GF-D8 (cell line): Measurements from ENCODE around the gene FAM13A.
"Not testable (repeated sequence)": the region's sequence is repeated elsewhere in the genome, so short reads cannot be mapped to it uniquely, and the experiment has no call there.

ENCODE experiments used
- DNase-seq: peaks from one replicate; lab custom pipeline; 2025; lab: John Stamatoyannopoulos, UW

The FAM13A gene

DNA sequence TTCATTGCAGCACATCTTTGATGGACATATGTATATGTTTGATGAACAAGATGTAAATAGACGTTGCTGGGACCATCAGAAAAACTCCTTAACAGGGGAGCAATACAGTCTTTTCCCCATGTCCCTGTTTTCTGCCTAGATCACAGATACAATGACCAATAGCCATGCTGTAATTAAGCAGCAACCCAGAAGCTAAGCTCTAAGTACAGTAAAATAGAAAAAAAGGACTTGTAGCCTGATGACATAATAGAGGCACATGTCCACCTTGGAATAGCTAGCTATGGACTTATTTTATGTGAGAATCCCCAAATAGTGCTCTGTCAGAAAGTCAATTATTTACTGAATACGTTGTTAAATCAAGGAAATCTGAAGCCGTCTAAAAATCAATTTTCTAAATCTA is 14.9 kb downstream of the FAM13A start:
- DNase-seq, result no peak

DNA sequence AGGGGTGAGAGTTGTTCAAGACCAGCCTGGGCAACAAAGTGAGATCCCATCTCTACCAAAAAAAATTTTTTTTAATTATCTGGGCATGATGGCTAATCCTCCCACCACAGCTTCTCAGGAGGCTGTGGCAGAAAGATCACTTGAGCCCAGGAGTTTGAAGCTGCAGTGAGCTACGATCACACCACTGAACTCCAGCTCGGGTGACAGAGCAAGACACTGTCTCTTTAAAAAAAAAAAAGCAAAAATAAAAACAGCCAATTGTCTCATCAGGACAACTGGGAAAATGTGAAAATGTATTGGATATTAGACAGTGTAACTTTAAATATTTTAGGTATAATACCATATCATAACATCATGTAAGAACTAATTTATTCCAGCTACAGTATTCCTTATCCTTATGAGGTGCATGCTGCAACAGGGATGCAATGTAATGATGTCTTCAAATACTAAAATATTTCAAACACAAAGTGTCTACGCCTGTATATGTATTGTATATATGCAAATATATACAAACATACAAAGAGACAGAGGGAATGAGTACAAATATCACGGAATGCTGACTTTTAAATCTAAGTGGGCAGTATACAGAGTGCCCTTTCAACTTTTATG is 17.2 kb downstream of the FAM13A start:
- DNase-seq, result no peak

DNA sequence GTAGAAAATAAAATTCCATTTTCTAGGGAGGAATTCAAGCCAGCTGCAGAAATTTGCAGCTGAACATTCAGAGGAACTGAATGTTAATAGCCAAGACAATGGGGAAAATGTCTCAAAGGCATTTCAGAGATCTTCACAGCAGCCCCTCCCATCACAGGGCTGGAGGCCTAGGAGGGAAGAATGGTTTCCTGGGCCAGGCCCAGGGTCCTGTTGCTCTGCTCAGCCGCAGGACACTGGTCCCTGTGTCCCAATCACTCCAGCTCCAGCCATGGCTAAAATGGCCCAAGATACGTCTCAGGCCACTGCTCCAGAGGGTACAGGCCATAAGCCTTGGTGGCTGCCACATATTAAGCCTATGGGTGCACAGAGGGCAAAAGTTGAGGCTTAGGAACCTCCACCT is 20.4 kb downstream of the FAM13A start:
- DNase-seq, result no peak

DNA sequence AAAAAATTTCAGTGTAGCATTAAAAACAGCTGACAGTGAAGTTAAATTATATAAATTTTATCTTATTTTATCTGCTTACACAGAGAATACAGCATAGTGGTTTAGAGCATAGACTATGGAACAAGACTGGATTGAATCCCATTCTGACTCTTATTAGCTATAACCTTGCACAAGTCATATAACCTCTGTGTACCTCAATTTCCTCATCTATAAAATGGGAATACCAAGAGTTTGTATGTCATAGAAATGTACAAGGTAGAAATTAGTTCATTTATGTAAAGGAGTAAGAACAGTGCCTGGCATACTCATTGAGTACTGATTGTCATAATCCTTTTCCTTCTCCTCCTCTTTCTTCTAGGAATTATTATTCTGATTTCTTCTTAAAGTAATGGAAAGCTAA is 25.7 kb downstream of the FAM13A start:
- no peak for DNase-seq

DNA sequence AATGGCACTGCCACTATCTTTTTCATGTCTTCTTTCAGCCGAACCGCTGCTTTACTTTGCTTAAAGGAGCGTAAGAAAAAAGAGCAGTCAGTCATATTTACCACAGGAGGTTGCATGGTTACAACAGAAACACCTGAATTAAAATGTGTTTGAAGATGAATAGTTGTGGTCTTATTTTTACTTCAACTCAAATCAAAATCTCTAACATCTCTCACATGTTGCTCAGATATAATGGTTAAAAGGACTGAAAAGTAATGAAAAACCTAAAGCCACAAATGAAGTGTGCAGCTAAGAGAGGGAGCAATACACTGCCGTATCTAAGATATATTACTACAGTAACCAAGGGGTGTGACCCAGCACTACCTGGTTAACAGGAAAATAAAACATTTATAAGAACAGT is 27.4 kb downstream of the FAM13A start:
- DNase-seq, result no peak

DNA sequence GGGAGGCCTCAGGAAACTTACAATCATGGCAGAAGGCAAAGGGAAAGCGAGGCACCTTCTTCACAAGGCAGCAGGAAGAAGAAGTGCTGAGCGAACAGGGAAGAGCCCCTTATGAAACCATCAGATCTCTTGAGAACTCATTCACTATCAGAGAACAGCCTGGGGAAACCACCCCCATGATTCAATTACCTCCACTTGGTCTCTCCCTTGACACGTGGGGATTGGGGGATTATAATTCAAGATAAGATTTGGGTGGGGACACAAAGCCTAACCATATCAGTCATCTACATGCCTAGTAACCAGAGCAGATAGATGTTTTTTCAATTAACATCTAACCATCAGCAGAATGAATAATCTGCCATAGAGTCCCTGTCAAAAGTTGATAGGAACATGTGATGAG is 30.4 kb downstream of the FAM13A start:
- DNase-seq, result no peak

DNA sequence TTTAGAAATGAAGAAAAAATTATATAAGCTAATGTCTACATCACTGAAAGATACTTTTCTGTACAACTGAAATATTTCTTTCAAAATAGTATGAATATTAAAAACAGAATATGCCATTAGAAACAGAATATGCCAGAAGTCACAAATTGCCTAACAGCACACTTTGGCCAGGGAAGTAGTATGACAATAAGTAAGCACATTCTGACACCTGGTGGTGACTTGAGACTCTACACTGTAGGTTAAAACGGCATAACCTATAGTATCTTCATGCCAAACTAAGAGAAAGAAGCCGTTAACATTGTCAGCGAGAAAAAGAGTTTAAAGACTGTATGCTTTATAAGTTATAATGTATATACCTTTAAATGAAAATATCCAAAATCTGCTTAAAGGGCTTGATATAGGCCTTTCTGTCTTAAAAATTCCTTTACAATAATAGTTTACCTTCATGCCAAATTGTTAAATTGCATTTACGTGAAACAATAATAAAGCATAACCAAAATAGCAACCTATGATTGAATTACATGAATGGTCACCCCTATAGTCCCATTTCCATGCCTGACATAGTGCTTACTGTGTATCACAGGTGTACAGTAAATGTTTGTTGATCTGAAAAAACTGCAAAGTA is 32.8 kb downstream of the FAM13A start:
- DNase-seq, result peak; percentile 34

DNA sequence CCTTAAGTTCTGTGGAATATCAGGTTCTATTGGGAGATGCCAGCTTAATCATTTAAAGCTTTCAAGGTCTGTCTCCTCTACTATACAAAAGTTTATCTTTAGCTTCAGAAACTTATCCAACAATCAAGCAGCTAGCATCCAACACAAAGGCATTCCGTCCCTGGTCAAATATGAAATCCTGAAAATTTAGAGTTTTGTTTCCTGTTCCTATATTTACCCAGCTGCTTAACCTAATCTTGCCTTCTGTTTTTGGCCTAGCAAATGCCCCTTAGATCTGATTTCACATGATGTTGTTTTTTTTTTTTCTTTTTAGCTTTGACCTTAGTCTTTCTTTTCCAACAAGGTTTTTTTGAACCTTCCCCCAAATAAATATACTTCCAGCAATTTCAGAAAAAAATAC is 33.8 kb downstream of the FAM13A start:
- DNase-seq, result no peak

DNA sequence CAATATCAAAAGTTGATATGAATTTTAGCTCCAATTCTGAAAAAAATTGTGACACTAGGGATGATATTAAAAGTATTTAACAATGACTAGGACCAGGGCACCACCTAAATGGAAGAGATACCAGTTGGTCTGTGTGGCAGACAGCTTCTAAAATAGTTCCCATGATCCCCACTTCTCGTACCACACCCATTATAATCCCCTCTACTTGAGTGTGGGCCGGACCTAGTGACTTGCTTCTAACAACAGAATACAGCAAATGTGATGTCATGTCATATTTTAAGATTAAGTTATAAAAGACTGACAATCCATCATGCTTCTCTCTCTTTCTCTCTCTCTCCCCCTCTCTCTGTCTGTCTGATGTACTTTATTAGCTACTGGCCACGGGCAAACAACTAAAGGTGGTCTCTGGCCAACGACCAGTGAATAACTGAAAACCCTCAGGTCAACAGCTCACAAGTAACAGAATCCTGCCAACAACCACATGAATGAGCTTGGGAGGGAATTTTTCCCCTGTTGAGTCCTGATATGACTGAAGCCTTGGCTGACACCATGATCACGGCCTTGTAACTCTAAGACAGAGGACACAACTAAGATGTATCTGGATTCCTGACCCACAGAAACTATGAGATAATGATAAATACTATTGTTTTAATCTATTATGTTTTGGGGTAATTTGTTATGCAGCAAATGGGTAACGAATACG is 34.4 kb downstream of the FAM13A start:
- DNase-seq, result no peak

DNA sequence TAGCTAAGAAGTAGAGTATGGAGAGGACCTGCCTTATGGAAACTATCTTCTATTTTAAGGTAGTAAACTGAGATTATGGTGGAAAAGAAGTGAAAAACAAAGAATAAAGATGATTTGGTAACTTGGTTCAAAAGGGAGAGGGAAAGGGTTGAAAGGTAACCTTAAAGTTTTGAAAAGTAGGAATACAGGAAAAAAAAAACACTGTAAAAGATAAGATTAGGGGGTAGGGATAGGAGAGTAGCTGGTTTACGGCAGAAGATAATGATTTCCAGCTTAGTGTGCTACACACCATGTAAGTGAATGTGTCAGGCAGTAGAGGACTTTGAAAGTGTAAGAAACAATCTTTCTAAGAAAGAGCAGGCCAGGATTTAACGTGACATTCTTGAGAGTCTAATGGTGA is 35.3 kb downstream of the FAM13A start:
- DNase-seq, result no peak

DNA sequence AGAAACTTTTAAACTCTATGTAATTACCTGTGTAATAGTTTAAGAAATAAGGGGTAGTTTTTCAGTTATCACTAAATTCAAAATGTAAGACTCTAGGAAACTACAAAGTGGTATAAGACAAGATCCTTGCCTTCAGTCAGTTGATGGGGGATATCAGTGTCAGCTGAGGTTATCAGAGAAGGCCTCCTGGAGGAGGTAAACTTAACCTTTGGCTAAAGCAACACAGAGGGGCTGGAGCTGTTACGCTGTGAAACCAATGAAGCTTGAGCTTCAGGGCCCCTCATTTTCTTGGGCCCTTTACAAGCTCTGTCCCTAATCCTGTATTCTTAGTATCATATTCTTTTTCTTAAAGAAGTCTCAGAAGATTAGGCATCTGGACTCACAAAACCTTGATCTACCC is 35.9 kb downstream of the FAM13A start:
- no peak for DNase-seq

DNA sequence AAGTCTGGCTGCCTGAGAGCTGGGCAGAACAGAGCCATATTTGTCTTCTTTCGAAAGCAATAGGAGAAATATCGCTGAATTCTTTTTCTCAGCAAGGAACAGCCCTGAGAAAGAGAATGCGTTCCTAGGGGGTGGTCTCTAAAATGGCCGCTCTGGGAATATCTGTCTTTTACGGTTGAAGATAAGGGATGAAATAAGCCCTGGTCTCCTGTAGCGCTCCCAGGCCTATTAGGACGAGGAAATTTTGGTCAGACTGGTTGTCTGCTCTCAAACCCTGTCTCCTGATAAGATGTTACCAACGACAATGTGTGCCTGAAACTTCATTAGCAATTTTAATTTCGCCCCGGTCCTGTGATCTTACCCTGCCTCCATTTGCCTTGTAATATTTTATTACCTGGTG is 42.1 kb downstream of the FAM13A start:
- DNase-seq, result not testable (repeated sequence)

DNA sequence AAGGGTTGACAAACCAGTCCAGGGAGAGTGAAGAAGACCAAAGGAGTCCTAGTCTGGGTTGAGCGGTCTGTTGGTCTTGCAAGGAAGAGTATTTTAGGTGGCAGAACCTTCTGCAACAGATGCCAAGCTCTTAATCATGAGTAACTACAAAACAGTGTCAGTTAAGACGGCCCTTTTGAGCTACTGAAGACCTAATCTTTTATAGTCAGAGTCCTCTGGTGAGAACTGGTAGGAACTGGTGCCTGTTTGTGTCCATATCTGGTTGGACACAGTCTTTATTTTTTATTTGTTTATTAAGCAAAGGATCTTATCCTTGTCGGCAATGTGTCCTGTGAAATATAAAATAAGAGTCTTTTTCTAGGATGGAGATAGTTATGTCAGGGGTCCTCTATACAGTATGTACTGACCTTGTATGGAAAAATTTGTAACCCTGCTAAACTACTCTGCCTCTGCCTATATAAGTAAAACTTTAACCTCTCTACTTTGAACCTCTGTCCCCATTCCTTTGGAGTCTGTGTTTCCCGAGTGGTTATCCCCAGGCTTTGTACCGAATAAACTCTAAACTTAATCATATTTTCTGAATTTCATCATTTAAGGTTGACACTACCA is 47.1 kb downstream of the FAM13A start:
- DNase-seq, result no peak

DNA sequence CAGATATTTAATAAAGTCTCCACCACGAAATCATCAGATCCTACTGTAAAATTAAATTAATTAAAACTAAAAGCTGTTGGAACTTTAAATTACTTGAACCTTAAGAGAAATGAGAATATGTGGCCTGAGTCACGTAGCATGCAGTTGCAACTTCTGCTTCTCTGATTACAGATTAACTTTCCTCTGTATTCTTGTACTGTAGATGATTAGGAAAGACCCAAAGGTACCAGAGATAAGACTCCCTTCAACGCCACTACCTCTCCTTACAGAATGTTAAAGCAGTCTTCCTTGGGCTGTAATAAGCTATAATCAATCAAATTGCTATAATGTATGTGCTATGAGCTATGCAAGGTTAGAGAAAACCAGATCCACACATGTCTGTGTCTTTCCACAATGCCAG is 47.9 kb downstream of the FAM13A start:
- no peak for DNase-seq

DNA sequence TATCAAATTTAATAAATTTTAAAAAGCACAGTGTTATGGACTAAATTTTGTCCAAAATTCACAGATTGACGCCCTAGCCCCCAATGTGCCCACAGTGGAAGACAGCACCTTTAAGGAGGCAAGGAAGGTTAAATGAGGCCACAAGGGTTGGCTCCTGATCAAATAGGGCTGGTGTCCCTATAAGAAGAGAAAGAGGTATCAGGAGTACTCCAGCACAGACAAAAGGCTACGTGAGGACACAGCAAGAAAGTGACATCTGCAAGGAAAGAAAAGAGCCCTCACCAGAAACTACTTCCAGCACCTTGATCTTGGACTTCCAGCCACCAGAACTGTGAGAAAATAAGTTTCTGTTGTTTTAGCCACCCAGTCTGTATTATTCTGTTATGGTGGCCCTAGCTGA is 48.8 kb downstream of the FAM13A start:
- no peak for DNase-seq

DNA sequence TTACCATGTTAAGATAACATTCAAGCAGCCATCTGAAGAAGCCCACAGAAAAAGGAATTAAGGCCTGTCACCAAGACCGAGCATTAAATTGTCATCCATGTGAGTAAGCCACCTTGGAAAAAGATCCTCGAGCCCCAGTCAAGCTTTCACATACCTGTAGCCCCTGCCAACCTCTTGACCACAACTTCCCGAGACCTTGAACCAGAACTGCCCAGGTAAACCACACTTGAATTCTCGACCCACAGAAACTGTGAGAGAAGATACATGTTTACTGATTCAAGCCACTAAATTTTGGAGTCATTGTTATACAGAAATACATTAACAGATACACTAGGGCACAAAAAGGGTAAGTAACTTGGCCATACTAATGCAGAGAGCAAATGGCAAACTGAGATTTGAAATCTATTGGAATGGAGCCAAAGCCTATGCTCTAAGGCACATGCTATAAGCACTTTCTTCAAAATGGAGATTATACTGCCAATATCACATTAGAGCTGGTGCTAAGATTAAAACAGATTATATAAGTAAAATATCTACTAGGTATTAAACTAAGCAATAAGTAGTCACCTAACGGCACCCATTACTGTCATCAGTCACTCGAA is 49.5 kb downstream of the FAM13A start:
- DNase-seq, result no peak

DNA sequence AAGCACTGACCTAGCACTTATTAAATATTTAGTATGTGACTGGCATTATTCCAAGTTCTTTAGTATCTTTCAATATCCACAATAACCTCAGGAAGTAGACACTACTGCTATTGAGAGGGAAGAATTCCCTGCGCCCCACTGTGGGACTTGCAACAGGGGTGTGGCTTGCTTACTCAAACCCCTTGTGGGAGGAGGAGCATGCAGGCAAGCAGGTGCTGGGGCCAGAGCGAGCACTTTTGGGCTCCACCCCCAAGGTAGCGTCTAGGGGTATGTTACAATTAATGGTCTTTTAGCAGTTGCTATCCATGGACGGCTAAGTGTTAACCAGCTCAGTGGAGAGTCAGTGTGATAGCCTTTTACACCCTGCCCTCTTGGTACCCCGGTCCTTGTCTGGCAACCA is 50.7 kb downstream of the FAM13A start:
- no peak for DNase-seq

DNA sequence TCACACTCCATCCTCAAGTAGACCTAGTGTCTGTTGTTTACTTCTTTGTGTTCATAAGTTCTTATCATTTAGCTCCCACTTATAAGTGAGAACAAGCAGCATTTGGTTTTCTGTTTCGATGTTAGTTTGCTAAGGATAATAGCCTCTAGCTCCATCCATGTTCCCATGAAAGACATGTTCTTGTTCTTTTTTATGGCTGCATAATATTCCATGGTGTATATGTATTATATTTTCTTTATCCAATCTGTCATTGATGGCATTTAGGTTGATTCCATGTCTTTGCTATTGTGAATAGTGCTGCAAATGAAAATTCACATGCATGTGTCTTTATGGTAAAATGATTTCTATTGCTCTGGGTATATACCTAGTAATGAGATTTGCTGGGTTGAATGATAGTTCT is 51.9 kb downstream of the FAM13A start:
- not testable (repeated sequence) for DNase-seq

DNA sequence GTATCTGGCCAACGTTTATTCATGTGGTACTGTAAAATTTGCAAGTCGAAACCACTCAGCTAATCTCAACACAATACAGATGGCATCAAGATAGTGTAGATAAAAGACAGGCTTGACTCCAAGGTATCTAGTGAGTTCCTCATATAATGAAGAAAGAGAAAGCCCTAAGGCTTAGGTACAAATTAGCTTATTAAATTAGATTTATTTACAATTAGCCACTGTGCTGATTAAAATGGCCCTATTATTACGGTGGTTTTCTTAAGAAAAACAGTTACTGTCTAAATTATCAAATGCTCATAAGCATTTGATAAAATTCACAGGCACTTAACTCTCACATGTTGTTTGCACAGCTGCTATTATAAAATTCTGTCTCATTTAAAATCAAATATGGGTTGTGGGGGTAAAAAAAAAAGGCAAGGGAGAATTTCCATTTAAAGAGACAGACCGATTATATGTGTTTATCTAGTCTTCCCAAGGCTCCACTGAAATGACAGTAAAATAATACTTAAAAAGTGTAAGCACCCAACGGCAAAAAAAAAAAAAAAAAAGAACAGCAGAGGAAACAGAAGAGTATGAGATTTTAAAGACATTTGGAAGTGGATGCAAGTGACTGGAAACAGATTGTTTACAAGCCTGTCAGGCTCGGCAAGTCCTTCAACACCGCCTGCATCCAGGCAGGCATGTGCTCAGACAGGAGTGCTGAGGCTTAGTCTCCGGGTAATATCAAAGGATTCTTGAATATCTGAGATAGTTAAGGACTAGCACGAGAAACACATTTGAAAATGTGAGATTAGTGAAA is 55.1 kb downstream of the FAM13A start:
- no peak for DNase-seq

DNA sequence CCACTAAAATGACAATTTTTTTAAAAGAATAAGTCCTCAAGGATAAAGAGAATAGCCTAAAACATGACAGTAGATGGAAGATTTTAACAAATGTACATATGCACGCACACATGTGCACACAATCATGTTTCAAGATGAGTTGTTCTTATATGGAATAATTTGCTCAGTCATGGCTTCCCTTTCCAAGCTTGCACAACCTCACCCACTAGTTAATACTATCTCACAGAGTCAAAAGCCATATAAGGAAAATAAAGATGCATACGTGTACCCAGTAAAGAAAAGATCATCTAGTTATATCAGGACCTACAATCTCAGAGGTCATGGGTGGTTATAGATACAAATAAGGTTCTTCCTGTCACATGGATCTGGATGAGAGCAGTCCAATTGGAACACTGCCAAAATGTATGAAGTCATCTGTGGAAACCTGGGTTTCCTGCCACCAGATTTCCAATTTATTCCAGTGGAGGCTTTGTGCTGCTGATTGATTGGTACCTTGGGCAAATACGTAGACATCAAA is 56.1 kb downstream of the FAM13A start:
- DNase-seq, result no peak

DNA sequence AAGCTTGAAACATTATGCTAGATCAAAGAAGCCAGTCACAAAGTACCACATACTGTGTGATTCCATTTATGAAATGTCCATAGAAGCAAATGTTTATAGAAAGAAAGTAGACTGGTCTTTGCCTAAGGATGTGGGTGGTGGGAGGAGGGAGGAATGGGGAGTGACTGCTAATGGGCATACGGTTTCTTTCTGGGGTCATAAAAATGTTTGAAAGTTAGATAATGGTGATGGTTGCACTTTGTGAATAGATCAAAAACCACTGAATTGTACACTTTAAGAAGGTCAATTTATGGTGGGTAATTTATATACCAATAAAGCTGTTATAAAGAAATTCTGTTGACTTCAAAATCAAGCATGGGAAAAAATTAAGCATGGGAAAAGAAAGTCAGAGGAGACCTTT is 56.6 kb downstream of the FAM13A start:
- DNase-seq, result no peak
